Tibial nerve (tissue), 4 donors: ENCODE results near the gene CD302. TPM values are rescaled to one million over a fixed set of nuclear protein-coding genes. Genes with fewer than 3 reads are reported as not detected.
"Not testable (repeated sequence)": the region's sequence is repeated elsewhere in the genome, so short reads cannot be mapped to it uniquely, and the experiment has no call there.

Experiments used
- DNase-seq, 2 donors: peaks; one replicate each; pipeline ENCODE4 v3.0.0-alpha.2; 2019; ENCODE audit warnings: low spot score in 2 of 2
- H3K27ac ChIP-seq, 4 donors: fragments of 200-600 bp; sonication (generic) in 3 of 4; one replicate each; pipeline ENCODE4 v1.5.1; 2017 to 2019; ENCODE audit warnings: mild to moderate bottlenecking in 1 of 4
- H3K27me3 ChIP-seq, 2 donors: fragments of 200-600 bp; sonication (generic) in 1 of 2; one replicate each; pipeline versions ENCODE4 v1.5.1 to v1.6.0; 2017 to 2019
- H3K36me3 ChIP-seq, 3 donors: fragments of 200-600 bp; sonication (generic); one replicate each; pipeline ENCODE4 v1.5.1; 2018 to 2019
- H3K4me1 ChIP-seq, 4 donors: fragments of 200-600 bp; sonication (generic) in 3 of 4; one replicate each; pipeline ENCODE4 v1.5.1; 2017 to 2019
- H3K4me3 ChIP-seq, 4 donors: fragments of 200-600 bp; sonication (generic) in 3 of 4; one replicate each; pipeline ENCODE4 v1.5.1; 2017 to 2019; ENCODE audit warnings: mild to moderate bottlenecking in 1 of 4, moderate library complexity in 1 of 4
- H3K9me3 ChIP-seq, 4 donors: fragments of 200-600 bp; sonication (generic) in 3 of 4; one replicate each; pipeline ENCODE4 v1.5.1; 2017 to 2019
- EP300 ChIP-seq, 2 donors: sonication (generic); formaldehyde crosslinking; IDR thresholded peaks; one replicate each; pipeline ENCODE4 v1.6.1; 2017; ENCODE audit warnings: antibody characterized with exemption in 2 of 2, mild to moderate bottlenecking in 1 of 2
- POLR2A ChIP-seq, 2 donors: fragments of 450-650 bp; IDR thresholded peaks; one replicate each; pipeline ENCODE4 v1.6.1; 2017; ENCODE audit warnings: antibody characterized with exemption in 2 of 2, mild to moderate bottlenecking in 2 of 2, moderate library complexity in 2 of 2
- WGBS, 2 donors: methylation state at CpG; one replicate each; pipeline ENCODE4 v1.1.5; 2018; 5-methylcytosine and 5-hydroxymethylcytosine counted together
- total RNA-seq, 4 donors: library from RNA; depleted of rRNA; stranded (reverse); fragments of >200 nt; gene quantifications; one replicate each; pipeline ENCODE4 v1.1.0, GENCODE V29; 2016
- TF ChIP-seq, protein P1 (sequence below), 5 experiments: fragments of 200-600 bp in 3 of 5; fragments of 450-650 bp in 2 of 5; sonication (generic) in 3 of 5; IDR thresholded peaks; one replicate each; pipeline ENCODE4 v1.5.1; 2016 to 2019; ENCODE audit warnings: antibody characterized with exemption in 5 of 5, mild to moderate bottlenecking in 3 of 5, moderate library complexity in 2 of 5

The CD302 gene
- total RNA-seq, 4 donors from 2014 or later, result 58.3 to 73.2 (median 59.5) TPM

DNA sequence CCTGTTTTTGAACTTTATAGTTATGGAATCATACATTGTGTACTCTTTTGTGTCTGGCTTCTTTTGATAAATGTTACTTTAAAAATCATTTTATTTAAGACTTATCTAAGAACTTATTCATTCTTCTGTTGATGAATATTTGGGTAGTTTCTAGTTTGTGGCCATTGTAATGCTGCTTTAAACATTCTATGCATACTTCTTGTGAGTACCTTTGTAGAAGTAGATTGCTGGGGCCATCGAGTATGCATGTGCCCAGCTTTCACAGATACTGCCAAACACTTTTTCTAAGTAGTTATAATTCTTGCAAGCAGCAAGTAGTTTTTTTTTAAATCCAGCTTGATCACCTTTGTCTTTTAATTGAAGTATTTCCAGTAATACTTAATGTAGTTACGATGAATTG, 11.1 kb downstream of the CD302 start:
- H3K9me3 ChIP-seq, result no peaks in the 10 kb centered on the region
- H3K4me1 ChIP-seq, result peaks cover 0 to 17% (median 0%) of the 10 kb centered on the region in 4 donors
- 81 to 85% methylated on average over 2 of the region's 2 CpGs for WGBS, 2 donors

DNA sequence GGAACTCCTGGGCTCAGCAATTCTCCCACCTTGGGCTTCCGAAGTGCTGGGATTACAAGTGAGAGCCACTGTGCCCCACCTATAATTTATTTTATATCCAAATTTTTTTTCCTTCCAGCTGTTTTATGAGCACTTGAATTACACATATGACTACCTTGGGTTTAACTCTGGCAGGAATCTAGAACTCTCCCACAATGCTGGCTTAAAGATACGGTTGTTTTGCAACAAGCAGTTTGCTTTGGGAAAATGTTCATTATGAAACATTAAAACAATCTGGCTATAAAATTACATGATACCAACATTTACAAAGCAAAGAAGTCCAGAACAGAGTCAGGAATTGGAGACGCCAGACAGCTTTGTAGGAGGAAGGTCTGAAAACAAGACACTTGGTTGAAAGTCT, 12.8 kb downstream of the CD302 start:
- no peaks in the 10 kb centered on the region for H3K27me3 ChIP-seq
- H3K27ac ChIP-seq, result no peak overlapping the region
- H3K4me3 ChIP-seq, result no peak overlapping the region
- 80 to 81% methylated on average over 3 of the region's 3 CpGs for WGBS, 2 donors
- TF ChIP-seq POLR2A (IDR thresholded peaks at IDR 0.05) (no peak), EP300 (IDR thresholded peaks at IDR 0.05) (no peak)
- TF ChIP-seq, protein P1, sequence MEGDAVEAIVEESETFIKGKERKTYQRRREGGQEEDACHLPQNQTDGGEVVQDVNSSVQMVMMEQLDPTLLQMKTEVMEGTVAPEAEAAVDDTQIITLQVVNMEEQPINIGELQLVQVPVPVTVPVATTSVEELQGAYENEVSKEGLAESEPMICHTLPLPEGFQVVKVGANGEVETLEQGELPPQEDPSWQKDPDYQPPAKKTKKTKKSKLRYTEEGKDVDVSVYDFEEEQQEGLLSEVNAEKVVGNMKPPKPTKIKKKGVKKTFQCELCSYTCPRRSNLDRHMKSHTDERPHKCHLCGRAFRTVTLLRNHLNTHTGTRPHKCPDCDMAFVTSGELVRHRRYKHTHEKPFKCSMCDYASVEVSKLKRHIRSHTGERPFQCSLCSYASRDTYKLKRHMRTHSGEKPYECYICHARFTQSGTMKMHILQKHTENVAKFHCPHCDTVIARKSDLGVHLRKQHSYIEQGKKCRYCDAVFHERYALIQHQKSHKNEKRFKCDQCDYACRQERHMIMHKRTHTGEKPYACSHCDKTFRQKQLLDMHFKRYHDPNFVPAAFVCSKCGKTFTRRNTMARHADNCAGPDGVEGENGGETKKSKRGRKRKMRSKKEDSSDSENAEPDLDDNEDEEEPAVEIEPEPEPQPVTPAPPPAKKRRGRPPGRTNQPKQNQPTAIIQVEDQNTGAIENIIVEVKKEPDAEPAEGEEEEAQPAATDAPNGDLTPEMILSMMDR (IDR thresholded peaks at IDR 0.05), result no peak
- H3K36me3 ChIP-seq, result no peaks in the 10 kb centered on the region
- DNase-seq, result no peak
- peaks cover 0 to 17% (median 0%) of the 10 kb centered on the region in 4 donors for H3K4me1 ChIP-seq
- H3K9me3 ChIP-seq, result no peaks in the 10 kb centered on the region

More for the DNA sequence above, 11.1 kb downstream of the CD302 start:
- DNase-seq, result no peak
- Histone ChIP-seq H3K27ac (no peak overlapping the region), H3K4me3 (no peak overlapping the region), H3K27me3 (no peaks in the 10 kb centered on the region), H3K36me3 (no peaks in the 10 kb centered on the region)
- no peak for TF ChIP-seq EP300 (IDR thresholded peaks at IDR 0.05)

DNA sequence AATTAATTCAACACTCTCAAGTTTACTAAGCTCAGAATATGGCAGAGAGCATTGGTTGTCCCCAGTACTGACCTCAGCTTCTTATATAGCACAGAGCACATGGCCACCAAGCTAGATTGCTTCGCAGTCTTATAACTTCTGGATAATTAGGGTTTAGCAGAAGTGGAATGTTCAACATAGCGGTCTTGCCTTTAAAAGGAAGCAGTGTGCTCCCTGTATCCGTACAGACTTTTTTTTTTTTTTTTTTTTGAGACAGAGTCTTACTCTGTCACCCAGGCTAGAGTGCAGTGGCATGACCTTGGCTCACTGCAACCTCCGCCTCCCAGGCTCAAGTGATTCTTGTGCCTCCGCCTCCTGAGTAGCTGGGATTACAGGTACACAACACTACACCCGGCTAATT, 13.3 kb downstream of the CD302 start:
- DNase-seq, H3K9me3 ChIP-seq, H3K36me3 ChIP-seq, H3K4me3 ChIP-seq, H3K27ac ChIP-seq, H3K27me3 ChIP-seq: not testable (repeated sequence)
- peaks cover 0 to 17% (median 0%) of the 10 kb centered on the region in 4 donors for H3K4me1 ChIP-seq
- 59 to 69% methylated on average over 6 of the region's 6 CpGs for WGBS, 2 donors

DNA sequence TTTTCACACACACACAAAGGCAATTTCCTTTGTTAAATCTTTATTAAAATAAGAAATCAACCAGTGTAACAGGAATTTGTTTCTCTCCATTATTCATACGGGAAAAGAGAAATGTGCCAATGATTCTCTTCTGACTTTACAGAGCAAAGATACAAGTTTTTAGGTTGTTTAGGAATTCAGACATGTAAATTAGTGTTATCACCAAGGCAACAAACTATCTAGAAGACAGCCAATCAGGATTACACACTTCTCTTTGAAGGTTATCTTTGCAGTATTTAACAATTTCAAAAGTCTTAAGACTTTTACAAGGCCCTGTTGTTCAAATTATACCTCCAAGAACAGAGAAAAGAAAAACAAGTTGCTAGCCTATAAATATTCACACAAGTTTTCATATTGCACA, 14.5 kb downstream of the CD302 start:
- Histone ChIP-seq H3K9me3 (no peaks in the 10 kb centered on the region), H3K4me3 (no peak overlapping the region), H3K27ac (no peak overlapping the region), H3K4me1 (peaks cover 0 to 17% (median 0%) of the 10 kb centered on the region in 4 donors), H3K27me3 (no peaks in the 10 kb centered on the region), H3K36me3 (no peaks in the 10 kb centered on the region)
- TF ChIP-seq, protein P1 (IDR thresholded peaks at IDR 0.05), result no peak
- TF ChIP-seq POLR2A (IDR thresholded peaks at IDR 0.05), result no peak
- DNase-seq, result no peak
- WGBS, 2 donors, result 26 to 39% methylated on average over 1 of the region's 1 CpG

DNA sequence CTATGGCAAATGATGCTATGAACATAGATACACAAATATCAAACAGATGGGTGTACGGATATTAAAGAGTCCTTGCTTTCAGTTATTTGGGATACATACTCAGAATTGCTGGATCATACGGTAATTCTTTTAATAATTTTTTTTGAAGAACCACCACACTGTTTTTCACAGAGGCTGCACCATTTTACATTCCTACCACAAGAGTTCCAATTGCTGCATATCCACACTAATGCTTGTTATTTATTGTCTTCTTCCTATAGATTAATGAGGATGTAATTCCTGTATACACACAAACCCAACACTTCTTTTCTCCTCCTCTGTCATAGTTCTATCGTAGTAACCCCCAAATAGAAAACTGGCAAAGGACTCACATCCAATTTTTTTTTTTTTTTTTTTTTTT, 21.7 kb downstream of the CD302 start:
- no peak for TF ChIP-seq EP300 (IDR thresholded peaks at IDR 0.05)
- TF ChIP-seq POLR2A (IDR thresholded peaks at IDR 0.05), result no peak
- TF ChIP-seq, protein P1 (IDR thresholded peaks at IDR 0.05), result no peak
- H3K27me3 ChIP-seq, result no peaks in the 10 kb centered on the region
- peaks cover 0 to 19% (median 0%) of the 10 kb centered on the region in 3 donors for H3K36me3 ChIP-seq
- no peak for DNase-seq
- no peaks in the 10 kb centered on the region for H3K9me3 ChIP-seq
- H3K27ac ChIP-seq, result no peak overlapping the region
- whole genome bisulfite sequencing, 2 donors, result 65 to 82% methylated on average over 3 of the region's 3 CpGs
- no peaks in the 10 kb centered on the region for H3K4me1 ChIP-seq
- H3K4me3 ChIP-seq, result no peak overlapping the region

DNA sequence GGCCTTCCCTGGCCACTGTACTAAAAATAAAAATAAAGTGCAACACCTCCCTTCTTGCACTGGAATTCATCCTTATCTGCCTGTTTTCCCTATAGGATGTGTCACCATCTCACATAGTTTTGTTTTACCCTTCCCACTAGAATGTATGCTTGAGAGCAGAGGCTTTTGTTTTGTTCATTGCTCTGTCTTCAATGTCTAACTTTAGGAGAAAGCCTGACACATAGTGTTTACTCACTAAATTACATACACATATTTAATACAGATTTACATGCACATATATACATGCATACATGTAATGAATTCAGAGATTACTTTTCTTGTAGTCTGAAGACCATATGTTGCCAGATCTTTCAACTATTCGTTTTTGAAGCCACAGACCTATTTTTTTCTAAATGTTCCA, 23.0 kb downstream of the CD302 start:
- no peaks in the 10 kb centered on the region for H3K27me3 ChIP-seq
- H3K27ac ChIP-seq, result no peak overlapping the region
- TF ChIP-seq POLR2A (IDR thresholded peaks at IDR 0.05) (no peak), EP300 (IDR thresholded peaks at IDR 0.05) (no peak)
- TF ChIP-seq, protein P1 (IDR thresholded peaks at IDR 0.05), result no peak
- peaks cover 0 to 19% (median 0%) of the 10 kb centered on the region in 3 donors for H3K36me3 ChIP-seq
- DNase-seq, result no peak
- WGBS, 2 donors, result 67 to 74% methylated on average over 1 of the region's 1 CpG
- no peak overlapping the region for H3K4me3 ChIP-seq
- H3K9me3 ChIP-seq, result no peaks in the 10 kb centered on the region
- H3K4me1 ChIP-seq, result no peaks in the 10 kb centered on the region
